Astrocyte (in vitro differentiated cells and primary cell): Measurements from ENCODE around the gene RPL12.

ENCODE experiments used
- CTCF ChIP-seq: IDR thresholded peaks from 2 replicates; pipeline ENCODE4 v1.5.1; 2011; ENCODE audit warnings: low read depth, mild to moderate bottlenecking, inconsistent platforms, low read length, moderate library complexity; ENCODE audit not compliant: insufficient read depth
- EZH2 ChIP-seq: IDR thresholded peaks from 2 replicates; pipeline ENCODE4 v1.6.1; 2012; ENCODE audit warnings: mild to moderate bottlenecking, low read length, inconsistent platforms; ENCODE audit not compliant: insufficient read depth

GRCh38 chr9:127490535-127491230, 39.5 kb upstream of the RPL12 start:
- TF ChIP-seq CTCF (no peak), EZH2 (no peak)
